Ureter (tissue), 1 donor: ENCODE measurements around the gene SPART. TPM values are rescaled to one million over a fixed set of nuclear protein-coding genes. Genes with fewer than 3 reads are reported as not detected.

Experiments
- total RNA-seq: library from RNA; stranded (reverse); gene quantifications from one replicate; pipeline ENCODE4 v1.2.4, GENCODE V29; 2023
- donor health status: DM: yes; HTN: yes; CAD: no.

SPART gene
- total RNA-seq, 1 donor from 2014 or later: 89.2 TPM

Other genes with a start within 250 kb of the SPART start
- gene DCLK1, start 215.0 kb downstream of the SPART start, total RNA-seq: 13.5 TPM
- gene SOHLH2, start 131.8 kb downstream of the SPART start, total RNA-seq: 9.7 TPM
- 17.8 TPM for gene CCDC169, start 48.6 kb downstream of the SPART start, total RNA-seq
- 1.3 TPM for gene CCNA1, start 86.1 kb upstream of the SPART start, total RNA-seq